ENCODE results near the gene NCAM2. TPM values are rescaled to one million over a fixed set of nuclear protein-coding genes. Genes with fewer than 3 reads are reported as not detected.

Gene NCAM2
- total and polyA plus RNA-seq, 2 of the 8 experiments (the other 6 are each of a cell fraction or from before 2014, with no cell fraction given): 0.14 to 1.1 TPM

DNA sequence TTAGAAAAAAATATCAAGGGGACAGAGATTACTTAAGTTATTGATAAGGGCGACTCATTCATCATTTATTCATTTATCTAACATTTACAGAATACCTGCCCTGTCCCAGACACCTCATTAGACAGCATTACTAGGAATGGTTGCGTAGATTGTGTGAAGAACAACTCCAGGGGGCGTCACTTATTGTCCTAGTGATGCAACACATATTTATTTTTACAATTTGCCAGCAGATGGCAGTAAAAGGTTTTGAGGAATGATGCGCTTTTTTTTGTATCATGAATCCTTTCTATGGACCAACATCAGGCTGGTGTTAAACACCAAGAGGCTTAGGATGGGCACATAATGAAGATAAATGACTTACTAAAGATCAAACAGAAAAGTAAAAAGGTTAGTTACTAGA, 5.5 kb downstream of the NCAM2 start (continued):
- TF ChIP-seq CEBPB (IDR thresholded peaks at IDR 0.05; ENCODE audit: low read depth, low read length): peak; percentile 97
